NT2/D1 (cell line): ENCODE results near the gene SCAI.

ENCODE experiments used
- YY1 ChIP-seq: IDR thresholded peaks from 2 replicates; pipeline ENCODE4 v1.6.1; 2011; ENCODE audit not compliant: insufficient read length, insufficient read depth
- ZNF274 ChIP-seq: IDR thresholded peaks from 2 replicates; pipeline ENCODE4 v1.6.1; 2011; ENCODE audit warnings: mild to moderate bottlenecking, low read depth, low read length

- TF ChIP-seq YY1 (no peak), ZNF274 (no peak)
These were observed 162.9 kb downstream of the SCAI start for GRCh38 chr9:124980431-124980830.
